ENCODE data around the gene RPS5.
"Not testable (repeated sequence)": the region's sequence is repeated elsewhere in the genome, so short reads cannot be mapped to it uniquely, and the experiment has no call there.

RPS5 gene

DNA sequence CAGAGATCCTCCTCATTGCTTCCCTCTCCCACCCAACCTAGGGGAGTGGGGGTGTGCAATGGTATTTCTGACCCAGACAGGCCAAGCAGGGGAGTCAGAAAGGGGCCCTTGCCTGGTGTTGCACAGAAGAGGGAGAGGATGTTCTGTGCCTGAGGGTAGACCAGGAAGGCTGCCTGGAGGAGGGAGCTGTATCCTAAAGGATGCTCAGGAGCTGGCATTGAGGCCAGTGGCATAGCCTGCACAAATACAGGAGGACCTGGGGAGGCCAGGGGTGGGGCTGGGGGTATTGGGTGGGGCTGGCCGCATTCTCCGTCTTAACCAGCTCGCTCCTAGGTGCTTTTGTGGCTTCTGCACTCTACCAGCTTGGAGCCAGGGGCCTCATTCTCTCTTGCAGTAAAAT lies 12.8 kb downstream of the RPS5 start:
- no peak for DNase-seq (ENCODE audit: low read depth)
- in situ Hi-C loops (cut with HindIII; ENCODE audit: low sequenced_read_pairs) = no loop called here
- no peak overlapping the region for H3K4me3 ChIP-seq (ENCODE audit: low read depth, low read length)
- TF ChIP-seq, protein P1, sequence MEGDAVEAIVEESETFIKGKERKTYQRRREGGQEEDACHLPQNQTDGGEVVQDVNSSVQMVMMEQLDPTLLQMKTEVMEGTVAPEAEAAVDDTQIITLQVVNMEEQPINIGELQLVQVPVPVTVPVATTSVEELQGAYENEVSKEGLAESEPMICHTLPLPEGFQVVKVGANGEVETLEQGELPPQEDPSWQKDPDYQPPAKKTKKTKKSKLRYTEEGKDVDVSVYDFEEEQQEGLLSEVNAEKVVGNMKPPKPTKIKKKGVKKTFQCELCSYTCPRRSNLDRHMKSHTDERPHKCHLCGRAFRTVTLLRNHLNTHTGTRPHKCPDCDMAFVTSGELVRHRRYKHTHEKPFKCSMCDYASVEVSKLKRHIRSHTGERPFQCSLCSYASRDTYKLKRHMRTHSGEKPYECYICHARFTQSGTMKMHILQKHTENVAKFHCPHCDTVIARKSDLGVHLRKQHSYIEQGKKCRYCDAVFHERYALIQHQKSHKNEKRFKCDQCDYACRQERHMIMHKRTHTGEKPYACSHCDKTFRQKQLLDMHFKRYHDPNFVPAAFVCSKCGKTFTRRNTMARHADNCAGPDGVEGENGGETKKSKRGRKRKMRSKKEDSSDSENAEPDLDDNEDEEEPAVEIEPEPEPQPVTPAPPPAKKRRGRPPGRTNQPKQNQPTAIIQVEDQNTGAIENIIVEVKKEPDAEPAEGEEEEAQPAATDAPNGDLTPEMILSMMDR (IDR thresholded peaks at IDR 0.05; ENCODE audit: low read depth, low read length, missing control alignments) = no peak

DNA sequence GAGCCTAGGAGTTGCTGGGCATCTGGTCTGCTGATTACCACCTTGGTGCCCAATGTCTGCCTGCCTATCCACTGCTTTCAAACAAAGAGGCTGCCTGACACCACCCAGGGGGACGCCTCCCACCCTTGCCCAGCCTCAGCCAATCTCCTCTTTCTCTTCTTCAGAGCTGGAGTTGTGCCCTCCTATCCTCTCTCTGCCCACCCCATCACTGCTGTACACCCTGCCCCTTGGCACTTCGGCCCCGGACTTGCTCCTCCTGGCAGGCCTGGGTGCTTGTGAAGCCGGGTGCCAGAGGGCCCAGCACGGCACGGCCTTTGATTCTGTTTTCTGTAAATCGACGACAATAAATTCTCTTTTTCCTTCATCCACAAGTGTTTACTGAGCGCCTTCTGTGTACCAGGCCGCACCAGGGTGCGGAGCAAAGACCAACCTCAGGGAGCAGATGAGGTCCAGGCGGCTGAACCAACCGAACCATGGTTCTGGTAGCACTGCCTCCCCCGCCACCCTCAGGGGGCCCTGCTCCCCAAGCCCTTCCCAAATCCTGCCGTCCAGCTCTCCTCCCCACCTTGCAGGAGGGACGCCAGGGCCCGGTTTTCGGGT lies 13.3 kb downstream of the RPS5 start:
- in situ Hi-C loops (cut with HindIII; ENCODE audit: low sequenced_read_pairs) = no loop called here
- H3K4me3 ChIP-seq (ENCODE audit: low read depth, low read length) = peak overlapping the region; percentile 62
- TF ChIP-seq, protein P1 (IDR thresholded peaks at IDR 0.05; ENCODE audit: low read depth, low read length, missing control alignments) = no peak
- no peak for DNase-seq (ENCODE audit: low read depth)

DNA sequence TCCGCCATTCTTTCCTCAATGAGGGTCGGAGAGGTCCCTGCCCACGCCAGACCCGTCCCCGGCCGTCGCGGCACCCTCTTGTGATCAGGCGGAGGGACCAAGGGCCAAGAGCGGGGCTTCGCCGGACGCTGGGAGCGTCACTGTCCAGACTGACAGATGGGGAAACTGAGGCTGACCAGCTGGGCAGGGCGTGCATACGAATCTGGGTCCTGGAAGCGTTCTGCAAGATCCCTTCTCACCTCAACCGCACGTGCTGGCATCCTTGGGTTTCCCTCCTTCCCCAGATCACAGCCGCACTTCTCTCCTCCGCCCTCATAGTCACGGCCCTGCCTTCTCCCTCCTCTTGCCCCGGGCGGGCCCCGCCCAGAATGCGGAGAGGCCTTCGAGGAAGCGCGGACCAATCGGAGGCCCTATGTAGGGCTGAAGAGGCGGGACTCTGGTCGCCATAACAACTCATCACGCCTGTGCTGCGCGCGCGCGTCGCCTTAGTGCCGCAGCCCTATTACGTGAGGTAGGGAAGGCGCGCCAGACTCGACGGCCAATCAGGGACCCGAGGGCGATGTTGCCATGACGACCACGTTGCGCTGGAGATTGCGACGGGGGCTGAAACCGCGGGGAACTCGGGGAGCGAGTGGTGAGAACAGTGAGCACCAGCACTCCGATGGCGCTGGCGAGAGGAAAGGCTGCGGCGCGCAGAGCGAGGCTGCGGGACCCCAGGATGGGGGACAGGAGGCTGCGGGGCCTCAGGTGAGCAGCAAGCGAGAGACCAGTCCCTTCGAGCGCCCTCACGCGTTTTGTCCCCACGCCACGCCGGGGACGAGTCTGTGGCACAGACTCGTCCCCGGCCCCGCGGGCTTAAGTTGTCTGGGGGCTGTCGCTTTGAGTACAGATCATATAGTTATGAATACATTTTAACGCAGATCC lies 14.1 kb downstream of the RPS5 start:
- DNase-seq (ENCODE audit: low read depth) = peak; percentile 98
- peak overlapping the region; percentile 62 for H3K4me3 ChIP-seq (ENCODE audit: low read depth, low read length)
- in situ Hi-C loops (cut with HindIII; ENCODE audit: low sequenced_read_pairs) = no loop called here
- TF ChIP-seq, protein P1 (IDR thresholded peaks at IDR 0.05; ENCODE audit: low read depth, low read length, missing control alignments) = no peak

DNA sequence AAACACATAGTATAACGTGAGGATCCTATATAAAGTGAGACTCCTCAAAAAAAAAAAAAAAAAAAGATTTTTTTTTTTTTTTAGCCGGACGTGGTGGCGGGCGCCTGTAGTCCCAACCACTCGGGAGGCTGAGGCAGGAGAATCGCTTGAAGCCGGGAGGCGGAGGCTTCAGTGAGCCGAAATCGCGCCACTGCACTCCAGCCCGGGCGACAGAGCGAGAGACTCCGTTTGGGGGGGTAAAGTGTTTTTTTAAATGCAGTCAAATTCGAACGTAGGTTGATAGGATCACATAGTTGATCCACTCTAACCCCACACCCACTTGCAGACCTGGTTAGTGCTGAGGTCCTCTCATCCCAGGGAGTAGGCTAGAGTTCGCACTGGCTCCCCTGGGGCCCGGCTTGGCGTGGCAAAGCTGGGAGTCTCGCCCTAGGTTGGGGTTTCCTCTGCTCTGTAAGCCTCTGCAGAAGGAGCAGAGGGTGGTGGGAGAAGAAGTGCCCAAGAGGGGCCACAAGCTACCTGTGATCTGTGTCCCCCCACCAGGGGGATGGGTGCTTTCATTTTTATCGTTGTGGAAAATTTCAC lies 14.9 kb downstream of the RPS5 start:
- no peak for DNase-seq (ENCODE audit: low read depth)
- peak overlapping the region; percentile 62 for H3K4me3 ChIP-seq (ENCODE audit: low read depth, low read length)
- TF ChIP-seq, protein P1 (IDR thresholded peaks at IDR 0.05; ENCODE audit: low read depth, low read length, missing control alignments) = no peak
- in situ Hi-C loops (cut with HindIII; ENCODE audit: low sequenced_read_pairs) = no loop called here

DNA sequence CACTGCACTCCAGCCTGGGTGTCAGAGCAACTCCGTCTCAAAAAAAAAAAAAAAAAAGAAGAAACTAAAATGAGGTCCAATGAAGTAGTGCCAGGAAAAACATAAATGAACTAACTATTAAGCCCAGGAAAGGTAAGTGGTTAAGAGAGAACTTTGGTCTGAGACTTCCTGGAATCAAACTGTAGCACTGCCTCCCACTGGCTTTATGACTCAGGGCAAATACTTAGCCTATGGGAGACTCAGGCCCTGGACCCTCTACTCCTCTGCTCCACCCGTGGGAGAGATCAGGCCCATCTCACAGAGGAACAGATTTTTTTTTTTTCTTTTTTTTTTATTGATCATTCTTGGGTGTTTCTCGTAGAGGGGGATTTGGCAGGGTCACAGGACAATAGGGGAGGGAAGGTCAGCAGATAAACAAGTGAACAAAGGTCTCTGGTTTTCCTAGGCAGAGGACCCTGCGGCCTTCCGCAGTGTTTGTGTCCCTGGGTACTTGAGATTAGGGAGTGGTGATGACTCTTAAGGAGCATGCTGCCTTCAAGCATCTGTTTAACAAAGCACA lies 16.9 kb downstream of the RPS5 start:
- in situ Hi-C loops (cut with HindIII; ENCODE audit: low sequenced_read_pairs); DNase-seq (ENCODE audit: low read depth); H3K4me3 ChIP-seq (ENCODE audit: low read depth, low read length): not testable (repeated sequence)

DNA sequence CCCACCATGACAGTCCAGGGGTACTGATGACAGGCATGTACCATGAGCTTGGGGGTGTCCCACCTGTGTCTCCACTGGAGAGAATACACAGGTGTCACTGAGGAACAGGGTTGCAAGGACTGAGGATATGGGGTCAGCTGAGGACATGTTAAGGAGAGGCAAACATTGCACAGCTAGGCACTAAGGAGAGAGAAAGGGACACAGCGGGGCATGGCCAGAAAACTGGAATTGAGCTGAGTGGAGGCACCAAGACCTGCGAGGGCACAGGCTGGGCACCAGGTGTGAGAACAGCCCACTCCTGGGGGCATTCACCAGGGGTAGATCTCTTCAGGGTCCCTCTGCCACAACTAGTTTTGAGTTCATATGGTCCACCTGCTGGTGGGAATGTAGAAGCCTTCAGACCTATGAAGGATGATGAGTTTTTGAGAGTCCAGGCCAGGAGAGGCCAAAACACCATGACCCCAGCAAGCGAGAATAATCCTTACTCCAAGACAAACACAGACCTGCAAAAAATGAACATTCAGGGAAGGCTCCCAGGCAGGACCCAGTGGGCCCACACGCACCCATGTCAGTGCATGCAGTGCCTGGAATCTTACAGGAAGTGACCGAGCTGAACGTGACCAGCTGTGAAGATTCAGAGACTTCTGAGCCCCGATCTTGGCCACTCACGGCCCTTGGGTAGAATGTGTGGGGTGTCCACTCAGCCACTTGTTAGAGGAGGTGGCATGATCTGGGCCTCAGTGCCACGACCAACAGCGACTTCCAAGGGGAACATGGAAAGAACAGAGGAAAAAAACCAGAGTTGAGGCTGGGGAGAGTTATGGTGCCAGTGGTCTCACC lies 20.0 kb downstream of the RPS5 start:
- TF ChIP-seq, protein P1 (IDR thresholded peaks at IDR 0.05; ENCODE audit: low read depth, low read length, missing control alignments) = peak; percentile 45
- peak overlapping the region; percentile 93 for H3K4me3 ChIP-seq (ENCODE audit: low read depth, low read length)
- in situ Hi-C loops (cut with HindIII; ENCODE audit: low sequenced_read_pairs) = no loop called here
- no peak for DNase-seq (ENCODE audit: low read depth)
